Duodenal mucosa (tissue), 2 donors: ENCODE data around the gene CNTNAP4.

ENCODE experiments used
- H3K27ac ChIP-seq: one replicate; pipeline ENCODE4 v1.7.0; 2013; ENCODE audit warnings: low read depth, low read length
- H3K27me3 ChIP-seq, 2 donors: one replicate each; pipeline ENCODE4 v1.7.0; 2013; ENCODE audit warnings: low read length in 2 of 2, control low read depth in 1 of 2; ENCODE audit not compliant: insufficient read depth in 2 of 2, control insufficient read depth in 1 of 2
- H3K36me3 ChIP-seq, 2 donors: one replicate each; pipeline ENCODE4 v1.7.0; 2013; ENCODE audit warnings: low read length in 2 of 2, control low read depth in 1 of 2; ENCODE audit not compliant: insufficient read depth in 2 of 2, control insufficient read depth in 1 of 2
- H3K4me1 ChIP-seq, 2 donors: one replicate each; pipeline ENCODE4 v1.7.0; 2013; ENCODE audit warnings: low read length in 2 of 2, control low read depth in 1 of 2; ENCODE audit not compliant: insufficient read depth in 2 of 2, control insufficient read depth in 1 of 2
- H3K4me3 ChIP-seq, 2 donors: one replicate each; pipeline ENCODE4 v1.7.0; 2013; ENCODE audit warnings: low read length in 2 of 2, low read depth in 1 of 2
- H3K9ac ChIP-seq, 2 donors: one replicate each; pipeline ENCODE4 v1.7.0; 2013; ENCODE audit warnings: low read length in 2 of 2, low read depth in 1 of 2
- H3K9me3 ChIP-seq, 2 donors: one replicate each; pipeline ENCODE4 v1.7.0; 2013; ENCODE audit warnings: low read length in 2 of 2, control low read depth in 1 of 2; ENCODE audit not compliant: control insufficient read depth in 1 of 2

CNTNAP4 gene

GRCh38 chr16:76445815-76446214, 168.6 kb downstream of the CNTNAP4 start:
- Histone ChIP-seq H3K9ac (no peak overlapping the region), H3K9me3 (no peaks in the 10 kb centered on the region), H3K36me3 (no peaks in the 10 kb centered on the region), H3K4me1 (no peaks in the 10 kb centered on the region), H3K27me3 (no peaks in the 10 kb centered on the region), H3K4me3 (no peak overlapping the region), H3K27ac (no peak overlapping the region)

GRCh38 chr16:76446251-76446650, 169.1 kb downstream of the CNTNAP4 start:
- Histone ChIP-seq H3K27me3 (no peaks in the 10 kb centered on the region), H3K9me3 (no peaks in the 10 kb centered on the region), H3K27ac (no peak overlapping the region), H3K4me3 (no peak overlapping the region), H3K36me3 (no peaks in the 10 kb centered on the region), H3K9ac (no peak overlapping the region), H3K4me1 (no peaks in the 10 kb centered on the region)

GRCh38 chr16:76450890-76451289, 173.7 kb downstream of the CNTNAP4 start:
- no peak overlapping the region for H3K9ac ChIP-seq
- H3K36me3 ChIP-seq, result no peaks in the 10 kb centered on the region
- no peak overlapping the region for H3K4me3 ChIP-seq
- no peaks in the 10 kb centered on the region for H3K4me1 ChIP-seq
- no peaks in the 10 kb centered on the region for H3K27me3 ChIP-seq
- no peak overlapping the region for H3K27ac ChIP-seq
- H3K9me3 ChIP-seq, result no peaks in the 10 kb centered on the region

GRCh38 chr16:76455257-76455656, 178.1 kb downstream of the CNTNAP4 start:
- H3K9ac ChIP-seq, result no peak overlapping the region
- H3K36me3 ChIP-seq, result no peaks in the 10 kb centered on the region
- H3K4me3 ChIP-seq, result no peak overlapping the region
- H3K27me3 ChIP-seq, result no peaks in the 10 kb centered on the region
- H3K9me3 ChIP-seq, result no peaks in the 10 kb centered on the region
- H3K4me1 ChIP-seq, result no peaks in the 10 kb centered on the region
- H3K27ac ChIP-seq, result no peak overlapping the region

- no peaks in the 10 kb centered on the region for H3K36me3 ChIP-seq
- no peaks in the 10 kb centered on the region for H3K4me1 ChIP-seq
- no peaks in the 10 kb centered on the region for H3K9me3 ChIP-seq
- no peak overlapping the region for H3K27ac ChIP-seq
- no peaks in the 10 kb centered on the region for H3K27me3 ChIP-seq
- no peak overlapping the region for H3K4me3 ChIP-seq
- H3K9ac ChIP-seq, result no peak overlapping the region
Measured at GRCh38 chr16:76456016-76456415, 178.8 kb downstream of the CNTNAP4 start.

- Histone ChIP-seq H3K27me3 (no peaks in the 10 kb centered on the region), H3K9ac (no peak overlapping the region), H3K4me3 (no peak overlapping the region), H3K4me1 (no peaks in the 10 kb centered on the region), H3K36me3 (no peaks in the 10 kb centered on the region), H3K9me3 (no peaks in the 10 kb centered on the region), H3K27ac (no peak overlapping the region)
Measured at GRCh38 chr16:76459111-76459510, 181.9 kb downstream of the CNTNAP4 start.

GRCh38 chr16:76461836-76462235, 184.6 kb downstream of the CNTNAP4 start:
- no peak overlapping the region for H3K9ac ChIP-seq
- H3K27ac ChIP-seq, result no peak overlapping the region
- no peaks in the 10 kb centered on the region for H3K27me3 ChIP-seq
- no peaks in the 10 kb centered on the region for H3K36me3 ChIP-seq
- no peaks in the 10 kb centered on the region for H3K9me3 ChIP-seq
- no peaks in the 10 kb centered on the region for H3K4me1 ChIP-seq
- H3K4me3 ChIP-seq, result no peak overlapping the region

GRCh38 chr16:76464955-76465620, 187.9 kb downstream of the CNTNAP4 start:
- Histone ChIP-seq H3K36me3 (no peaks in the 10 kb centered on the region), H3K27me3 (no peaks in the 10 kb centered on the region), H3K27ac (no peak overlapping the region), H3K9ac (no peak overlapping the region), H3K9me3 (no peaks in the 10 kb centered on the region), H3K4me3 (no peak overlapping the region), H3K4me1 (no peaks in the 10 kb centered on the region)

- H3K4me3 ChIP-seq, result no peak overlapping the region
- H3K27ac ChIP-seq, result no peak overlapping the region
- no peaks in the 10 kb centered on the region for H3K4me1 ChIP-seq
- H3K9me3 ChIP-seq, result no peaks in the 10 kb centered on the region
- no peak overlapping the region for H3K9ac ChIP-seq
- H3K36me3 ChIP-seq, result no peaks in the 10 kb centered on the region
- no peaks in the 10 kb centered on the region for H3K27me3 ChIP-seq
Measured at GRCh38 chr16:76466871-76467270, 189.7 kb downstream of the CNTNAP4 start.

- H3K27ac ChIP-seq, result no peak overlapping the region
- no peak overlapping the region for H3K9ac ChIP-seq
- no peaks in the 10 kb centered on the region for H3K36me3 ChIP-seq
- H3K4me3 ChIP-seq, result no peak overlapping the region
- no peaks in the 10 kb centered on the region for H3K9me3 ChIP-seq
- no peaks in the 10 kb centered on the region for H3K4me1 ChIP-seq
- no peaks in the 10 kb centered on the region for H3K27me3 ChIP-seq
Measured at GRCh38 chr16:76474048-76474447, 196.8 kb downstream of the CNTNAP4 start.

- H3K9me3 ChIP-seq, result no peaks in the 10 kb centered on the region
- H3K36me3 ChIP-seq, result no peaks in the 10 kb centered on the region
- H3K9ac ChIP-seq, result no peak overlapping the region
- H3K4me3 ChIP-seq, result no peak overlapping the region
- H3K27me3 ChIP-seq, result no peaks in the 10 kb centered on the region
- H3K4me1 ChIP-seq, result no peaks in the 10 kb centered on the region
- H3K27ac ChIP-seq, result no peak overlapping the region
Measured at GRCh38 chr16:76478105-76478504, 200.9 kb downstream of the CNTNAP4 start.
